Measurements from ENCODE around the gene EIF2S3. TPM values are rescaled to one million over a fixed set of nuclear protein-coding genes. Genes with fewer than 3 reads are reported as not detected.

The EIF2S3 gene
- total and polyA plus RNA-seq, 2 of the 13 experiments (the other 11 are each of a cell fraction or from before 2014, with no cell fraction given): 61.0 to 183 TPM

- TF ChIP-seq, protein P1, sequence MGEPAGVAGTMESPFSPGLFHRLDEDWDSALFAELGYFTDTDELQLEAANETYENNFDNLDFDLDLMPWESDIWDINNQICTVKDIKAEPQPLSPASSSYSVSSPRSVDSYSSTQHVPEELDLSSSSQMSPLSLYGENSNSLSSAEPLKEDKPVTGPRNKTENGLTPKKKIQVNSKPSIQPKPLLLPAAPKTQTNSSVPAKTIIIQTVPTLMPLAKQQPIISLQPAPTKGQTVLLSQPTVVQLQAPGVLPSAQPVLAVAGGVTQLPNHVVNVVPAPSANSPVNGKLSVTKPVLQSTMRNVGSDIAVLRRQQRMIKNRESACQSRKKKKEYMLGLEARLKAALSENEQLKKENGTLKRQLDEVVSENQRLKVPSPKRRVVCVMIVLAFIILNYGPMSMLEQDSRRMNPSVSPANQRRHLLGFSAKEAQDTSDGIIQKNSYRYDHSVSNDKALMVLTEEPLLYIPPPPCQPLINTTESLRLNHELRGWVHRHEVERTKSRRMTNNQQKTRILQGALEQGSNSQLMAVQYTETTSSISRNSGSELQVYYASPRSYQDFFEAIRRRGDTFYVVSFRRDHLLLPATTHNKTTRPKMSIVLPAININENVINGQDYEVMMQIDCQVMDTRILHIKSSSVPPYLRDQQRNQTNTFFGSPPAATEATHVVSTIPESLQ (CRISPR knock-in tag; conservative IDR thresholded peaks at IDR 0.05): no peak
- TF ChIP-seq ZNF263 (CRISPR knock-in tag; IDR thresholded peaks at IDR 0.05) (peak; percentile 60; the same call in 1 of the 2 replicates), HHEX (CRISPR knock-in tag; IDR thresholded peaks at IDR 0.05) (no peak), REPIN1 (CRISPR knock-in tag; IDR thresholded peaks at IDR 0.05; ENCODE audit: borderline replicate concordance, low read depth) (0 out of 2 replicates have a peak, but pooled peaks have one; percentile 27), ZNF891 (CRISPR knock-in tag; IDR thresholded peaks at IDR 0.05) (peak; percentile 1; the same call in 1 of the 2 replicates), BORCS8-MEF2B (CRISPR knock-in tag; IDR thresholded peaks at IDR 0.05) (0 out of 2 replicates have a peak, but pooled peaks have one; percentile 37), UBTF (CRISPR knock-in tag; IDR thresholded peaks at IDR 0.05) (peak; percentile 78; the same call in 1 of the 2 replicates), ONECUT2 (CRISPR knock-in tag; IDR thresholded peaks at IDR 0.05) (no peak), ZNF768 (CRISPR knock-in tag; IDR thresholded peaks at IDR 0.05) (peak; percentile 87), YEATS2 (CRISPR knock-in tag; IDR thresholded peaks at IDR 0.05; ENCODE audit: borderline replicate concordance) (0 out of 2 replicates have a peak, but pooled peaks have one; percentile 41), ZNF335 (CRISPR knock-in tag; IDR thresholded peaks at IDR 0.05) (peak; percentile 90), MXD3 (CRISPR knock-in tag; IDR thresholded peaks at IDR 0.05) (no peak), ZNF564 (CRISPR knock-in tag; IDR thresholded peaks at IDR 0.05) (no peak), NFE2L1 (CRISPR knock-in tag; IDR thresholded peaks at IDR 0.05; ENCODE audit: borderline replicate concordance) (no peak)
- TF ChIP-seq, protein P2, sequence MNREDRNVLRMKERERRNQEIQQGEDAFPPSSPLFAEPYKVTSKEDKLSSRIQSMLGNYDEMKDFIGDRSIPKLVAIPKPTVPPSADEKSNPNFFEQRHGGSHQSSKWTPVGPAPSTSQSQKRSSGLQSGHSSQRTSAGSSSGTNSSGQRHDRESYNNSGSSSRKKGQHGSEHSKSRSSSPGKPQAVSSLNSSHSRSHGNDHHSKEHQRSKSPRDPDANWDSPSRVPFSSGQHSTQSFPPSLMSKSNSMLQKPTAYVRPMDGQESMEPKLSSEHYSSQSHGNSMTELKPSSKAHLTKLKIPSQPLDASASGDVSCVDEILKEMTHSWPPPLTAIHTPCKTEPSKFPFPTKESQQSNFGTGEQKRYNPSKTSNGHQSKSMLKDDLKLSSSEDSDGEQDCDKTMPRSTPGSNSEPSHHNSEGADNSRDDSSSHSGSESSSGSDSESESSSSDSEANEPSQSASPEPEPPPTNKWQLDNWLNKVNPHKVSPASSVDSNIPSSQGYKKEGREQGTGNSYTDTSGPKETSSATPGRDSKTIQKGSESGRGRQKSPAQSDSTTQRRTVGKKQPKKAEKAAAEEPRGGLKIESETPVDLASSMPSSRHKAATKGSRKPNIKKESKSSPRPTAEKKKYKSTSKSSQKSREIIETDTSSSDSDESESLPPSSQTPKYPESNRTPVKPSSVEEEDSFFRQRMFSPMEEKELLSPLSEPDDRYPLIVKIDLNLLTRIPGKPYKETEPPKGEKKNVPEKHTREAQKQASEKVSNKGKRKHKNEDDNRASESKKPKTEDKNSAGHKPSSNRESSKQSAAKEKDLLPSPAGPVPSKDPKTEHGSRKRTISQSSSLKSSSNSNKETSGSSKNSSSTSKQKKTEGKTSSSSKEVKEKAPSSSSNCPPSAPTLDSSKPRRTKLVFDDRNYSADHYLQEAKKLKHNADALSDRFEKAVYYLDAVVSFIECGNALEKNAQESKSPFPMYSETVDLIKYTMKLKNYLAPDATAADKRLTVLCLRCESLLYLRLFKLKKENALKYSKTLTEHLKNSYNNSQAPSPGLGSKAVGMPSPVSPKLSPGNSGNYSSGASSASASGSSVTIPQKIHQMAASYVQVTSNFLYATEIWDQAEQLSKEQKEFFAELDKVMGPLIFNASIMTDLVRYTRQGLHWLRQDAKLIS (CRISPR knock-in tag; IDR thresholded peaks at IDR 0.05): no peak
Measured at GRCh38 chrX:24024819-24025740, 29.7 kb upstream of the EIF2S3 start (continued).
